Adrenal gland (tissue), 12 donors: ENCODE data around the gene ACVR1. TPM values are rescaled to one million over a fixed set of nuclear protein-coding genes. Genes with fewer than 3 reads are reported as not detected.

ENCODE experiments used
- DNase-seq, 7 donors: peaks; one replicate each; pipeline ENCODE4 v3.0.0-alpha.2; 2019 to 2020
- H3K27ac ChIP-seq, 5 donors: fragments of 200-600 bp; sonication (generic) in 4 of 5; 1 replicate in 3 of 5; 2 replicates in 2 of 5; pipeline versions ENCODE4 v1.5.1 to v1.8.0; 2016 to 2020; ENCODE audit warnings: mild to moderate bottlenecking in 1 of 5
- H3K27me3 ChIP-seq: fragments of 200-600 bp; 2 replicates; pipeline ENCODE4 v1.8.0; 2021
- H3K36me3 ChIP-seq, 2 donors: fragments of 200-600 bp; replicated peaks in 1 of 2; 1 replicate in 1 of 2; 2 replicates in 1 of 2; pipeline versions ENCODE4 v1.5.1 to v1.8.0; 2018 to 2022
- H3K4me1 ChIP-seq, 2 donors: fragments of 200-600 bp; replicated peaks in 1 of 2; 1 replicate in 1 of 2; 2 replicates in 1 of 2; pipeline versions ENCODE4 v1.5.1 to v1.8.0; 2018 to 2021
- H3K4me3 ChIP-seq, 4 donors: fragments of 200-600 bp; sonication (generic) in 3 of 4; one replicate each; pipeline ENCODE4 v1.5.1; 2016 to 2018
- H3K9me3 ChIP-seq, 3 donors: fragments of 200-600 bp; sonication (generic) in 1 of 3; replicated peaks in 1 of 3; 1 replicate in 2 of 3; 2 replicates in 1 of 3; pipeline versions ENCODE4 v1.5.1 to v1.8.0; 2016 to 2021
- POLR2A ChIP-seq, 2 donors: fragments of 450-650 bp; IDR thresholded peaks; one replicate each; pipeline ENCODE4 v1.6.1; 2017; ENCODE audit warnings: antibody characterized with exemption in 2 of 2, mild to moderate bottlenecking in 2 of 2, moderate library complexity in 1 of 2
- WGBS, 4 donors: extraction: QIAGEN DNeasy Blood & Tissue Kit in 2 of 4; methylation state at CpG; one replicate each; pipeline versions ENCODE4 v1.1.5 to v1.1.7; 2013 to 2017; 5-methylcytosine and 5-hydroxymethylcytosine counted together
- intact Hi-C, 2 donors: fragments of 100-400 bp; cut with DNase I; formaldehyde crosslinking; loops; one replicate each; pipeline versions ENCODE4 v1.14.1 to v1.15.0; 2022 to 2023
- polyA plus RNA-seq, 3 donors: library from polyadenylated mRNA; stranded (reverse); fragments of 200-250 nt in 2 of 3; fragments of 350-450 nt in 1 of 3; fragmentation: Illumina TruSeq in 1 of 3; extraction: RNeasy Lipid Tissue Mini Kit (QIAGEN cat#74804) in 1 of 3; gene quantifications; one replicate each; pipeline ENCODE4 v1.2.3, GENCODE V29; 2013 to 2014
- total RNA-seq, 9 donors: library from RNA; depleted of rRNA in 4 of 9; stranded (reverse); fragments of >200 nt in 4 of 9; fragments of 120-200 nt in 1 of 9; fragmentation: NEBNext Ultra II Directional in 1 of 9; extraction: Animal tissue kit (Norgen Biotek cat#: 25700) in 1 of 9; gene quantifications; one replicate each; pipeline versions ENCODE4 v1.1.0 to v1.2.4, GENCODE V29; 2013 to 2023
- TF ChIP-seq, protein P1 (sequence below), 6 experiments: fragments of 450-650 bp in 4 of 6; fragments of 200-600 bp in 2 of 6; sonication (generic) in 1 of 6; IDR thresholded peaks; 1 replicate in 5 of 6; 2 replicates in 1 of 6; pipeline versions ENCODE4 v1.5.1 to v1.8.0; 2016 to 2021; ENCODE audit warnings: antibody characterized with exemption in 6 of 6, mild to moderate bottlenecking in 2 of 6, moderate library complexity in 1 of 6
- donor health status: healthy with polysubstance abuse.
- donor health status: Bipolar disorder and iron deficiency.
- donor health status: DM: yes; HTN: yes; CAD: no.
- donor health status: DM: no; HTN: no; CAD: no.
- donor health status: DM: no; HTN: no; CAD: no.
- donor health status: DM: yes; HTN: yes; CAD: no.

Gene ACVR1
- total and polyA plus RNA-seq, 12 donors = 4.6 to 25.0 (median 16.0) TPM

DNA sequence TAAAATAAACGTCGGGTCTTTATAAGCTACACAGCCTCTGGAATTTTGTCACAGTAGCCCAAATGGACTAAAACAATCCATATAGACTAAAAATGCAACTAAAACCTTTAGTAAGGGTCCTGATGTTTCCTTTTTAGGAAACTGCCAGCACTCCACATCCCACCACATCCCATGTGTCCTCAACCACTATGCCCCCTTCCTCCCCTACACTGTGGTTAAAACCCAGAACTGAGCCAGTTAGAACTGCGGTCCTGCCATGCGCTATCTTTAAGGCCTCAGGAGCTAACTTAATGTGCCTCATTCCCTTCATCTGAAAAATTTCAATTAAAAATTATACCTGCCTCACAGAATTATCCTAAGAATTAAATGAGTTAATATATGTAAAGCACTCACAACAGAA is 41.1 kb downstream of the ACVR1 start:
- WGBS, 4 donors = 82 to 96% (median 88%) methylated on average over 4 of the region's 4 CpGs
- DNase-seq = no peak
- intact Hi-C loops = no loop called here
- Histone ChIP-seq H3K27ac (no peak overlapping the region), H3K4me1 (peaks cover 24 to 55% of the 10 kb centered on the region in 2 donors), H3K27me3 (no peaks in the 10 kb centered on the region), H3K4me3 (no peak overlapping the region), H3K9me3 (no peaks in the 10 kb centered on the region), H3K36me3 (no peaks in the 10 kb centered on the region)
- TF ChIP-seq, protein P1, sequence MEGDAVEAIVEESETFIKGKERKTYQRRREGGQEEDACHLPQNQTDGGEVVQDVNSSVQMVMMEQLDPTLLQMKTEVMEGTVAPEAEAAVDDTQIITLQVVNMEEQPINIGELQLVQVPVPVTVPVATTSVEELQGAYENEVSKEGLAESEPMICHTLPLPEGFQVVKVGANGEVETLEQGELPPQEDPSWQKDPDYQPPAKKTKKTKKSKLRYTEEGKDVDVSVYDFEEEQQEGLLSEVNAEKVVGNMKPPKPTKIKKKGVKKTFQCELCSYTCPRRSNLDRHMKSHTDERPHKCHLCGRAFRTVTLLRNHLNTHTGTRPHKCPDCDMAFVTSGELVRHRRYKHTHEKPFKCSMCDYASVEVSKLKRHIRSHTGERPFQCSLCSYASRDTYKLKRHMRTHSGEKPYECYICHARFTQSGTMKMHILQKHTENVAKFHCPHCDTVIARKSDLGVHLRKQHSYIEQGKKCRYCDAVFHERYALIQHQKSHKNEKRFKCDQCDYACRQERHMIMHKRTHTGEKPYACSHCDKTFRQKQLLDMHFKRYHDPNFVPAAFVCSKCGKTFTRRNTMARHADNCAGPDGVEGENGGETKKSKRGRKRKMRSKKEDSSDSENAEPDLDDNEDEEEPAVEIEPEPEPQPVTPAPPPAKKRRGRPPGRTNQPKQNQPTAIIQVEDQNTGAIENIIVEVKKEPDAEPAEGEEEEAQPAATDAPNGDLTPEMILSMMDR (IDR thresholded peaks at IDR 0.05) = no peak

DNA sequence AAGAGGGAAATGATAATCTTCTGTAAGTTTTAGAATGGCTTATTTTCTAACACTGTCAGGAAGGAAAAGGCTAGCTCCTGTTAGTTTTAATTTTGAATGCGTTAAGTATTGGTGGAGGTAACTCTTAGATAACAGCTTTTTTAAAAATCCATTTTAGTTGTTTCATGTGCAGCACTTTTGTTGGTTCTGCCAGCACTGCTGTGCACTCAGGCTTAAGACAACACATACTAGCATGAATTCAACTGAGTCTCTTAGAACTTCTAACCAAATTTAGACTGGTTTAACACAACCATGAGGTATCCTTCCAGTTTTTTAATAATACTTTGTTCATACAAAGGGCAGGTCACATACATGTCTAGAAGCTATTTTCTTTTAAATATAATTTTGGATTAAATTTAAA is 42.4 kb downstream of the ACVR1 start:
- intact Hi-C loops = no loop called here

DNA sequence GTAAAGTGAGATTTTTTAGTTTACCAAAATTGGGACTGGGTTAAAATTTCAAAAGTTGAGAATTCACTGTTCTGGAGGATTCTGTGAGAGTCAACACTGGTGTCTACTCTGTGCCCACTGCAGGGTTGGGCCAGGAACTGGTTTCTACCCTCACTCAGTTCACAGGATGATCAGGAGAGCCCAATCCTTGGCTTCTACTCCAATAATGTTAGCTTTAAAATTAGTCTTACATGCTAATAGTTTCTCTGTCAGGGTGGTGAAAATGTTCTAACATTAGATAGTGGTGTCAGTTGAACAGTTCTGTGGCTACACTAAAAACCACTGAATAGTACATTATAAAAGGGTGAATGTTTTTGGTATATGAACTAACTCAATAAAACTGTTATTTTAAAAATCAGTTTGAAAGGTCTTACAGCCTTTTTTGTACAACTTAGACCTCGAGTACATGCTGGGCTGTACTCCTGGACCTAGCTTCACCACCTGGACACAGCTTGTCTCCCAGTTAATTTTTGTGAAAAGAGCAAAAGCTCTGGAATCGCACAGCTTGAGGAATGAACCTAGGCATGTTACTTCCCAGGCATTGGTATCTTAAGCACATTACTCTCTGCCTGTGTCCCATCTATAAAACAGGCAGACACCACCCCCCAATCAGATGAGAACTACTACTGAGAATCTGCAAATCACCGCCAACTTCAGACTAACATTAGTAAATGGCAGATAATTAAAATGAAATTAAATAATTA is 44.4 kb downstream of the ACVR1 start:
- no peaks in the 10 kb centered on the region for H3K27me3 ChIP-seq
- H3K4me1 ChIP-seq = peaks cover 15 to 24% of the 10 kb centered on the region in 2 donors
- H3K27ac ChIP-seq = peak overlapping the region in 4 of 5 donors; percentile 51 to 85 (median 66)
- WGBS, 4 donors = 87 to 94% (median 91%) methylated on average over 3 of the region's 3 CpGs
- DNase-seq = no peak
- no peaks in the 10 kb centered on the region for H3K36me3 ChIP-seq
- intact Hi-C loops = no loop called here
- TF ChIP-seq POLR2A (IDR thresholded peaks at IDR 0.05) = no peak
- TF ChIP-seq, protein P1 (IDR thresholded peaks at IDR 0.05) = no peak
- H3K9me3 ChIP-seq = no peaks in the 10 kb centered on the region
- H3K4me3 ChIP-seq = no peak overlapping the region

More for the DNA sequence above, 42.4 kb downstream of the ACVR1 start:
- TF ChIP-seq POLR2A (IDR thresholded peaks at IDR 0.05) = no peak
- TF ChIP-seq, protein P1 (IDR thresholded peaks at IDR 0.05) = no peak
- H3K4me1 ChIP-seq = peaks cover 18 to 42% of the 10 kb centered on the region in 2 donors
- H3K27me3 ChIP-seq = no peaks in the 10 kb centered on the region
- H3K9me3 ChIP-seq = no peaks in the 10 kb centered on the region
- no peaks in the 10 kb centered on the region for H3K36me3 ChIP-seq
- no peak overlapping the region for H3K27ac ChIP-seq
- no peak overlapping the region for H3K4me3 ChIP-seq
- DNase-seq = no peak
- 90 to 97% (median 95%) methylated on average over 1 of the region's 1 CpG for WGBS, 4 donors

DNA sequence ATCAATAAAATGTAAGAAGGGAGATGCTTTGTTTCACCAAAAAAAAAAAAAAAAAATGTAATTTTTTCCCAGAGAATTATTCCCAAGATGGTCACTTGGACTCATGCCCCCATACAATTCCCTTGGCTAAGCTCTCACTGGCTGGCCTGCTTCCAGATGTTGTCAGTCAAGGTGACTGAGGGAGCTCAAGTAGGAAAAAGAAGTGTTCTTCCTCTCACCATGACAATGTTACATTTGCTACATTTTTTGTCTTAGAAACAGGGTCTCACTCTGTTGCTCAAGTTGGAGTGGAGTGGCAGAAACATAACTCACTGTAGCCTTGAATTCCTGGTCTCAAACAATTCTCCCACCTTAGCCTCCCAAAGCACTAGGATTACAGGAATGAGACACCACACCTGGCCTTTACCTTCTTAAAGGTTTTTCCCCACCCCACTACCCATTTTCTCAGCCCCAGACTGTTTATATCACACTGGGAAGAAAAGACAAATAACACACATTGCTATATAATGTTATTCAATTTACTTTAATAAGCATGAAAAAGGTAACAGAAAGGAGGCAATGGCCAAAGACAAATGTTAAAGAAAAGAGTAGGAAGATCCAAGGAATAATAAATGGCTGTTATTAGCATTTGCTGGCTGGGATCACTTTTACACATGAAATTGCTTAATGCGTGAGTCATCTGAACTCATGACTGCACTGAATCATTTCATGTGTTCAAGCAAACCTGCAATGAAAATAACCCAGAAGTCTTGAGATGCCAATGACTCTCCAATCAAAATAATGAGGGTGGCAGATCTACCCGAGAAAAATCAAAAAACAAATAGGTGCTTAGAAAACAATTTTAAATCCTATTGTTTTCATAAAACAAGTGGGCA is 45.2 kb downstream of the ACVR1 start:
- intact Hi-C loops = no loop called here

More for the DNA sequence above, 45.2 kb downstream of the ACVR1 start:
- Histone ChIP-seq H3K4me1 (peaks cover 15 to 24% of the 10 kb centered on the region in 2 donors), H3K27me3 (no peaks in the 10 kb centered on the region), H3K27ac (peak overlapping the region; percentile 11 to 85 (median 64)), H3K9me3 (no peaks in the 10 kb centered on the region), H3K36me3 (no peaks in the 10 kb centered on the region), H3K4me3 (no peak overlapping the region)
- peak in 1 of 2 donors; percentile 41 for TF ChIP-seq POLR2A (IDR thresholded peaks at IDR 0.05)
- TF ChIP-seq, protein P1 (IDR thresholded peaks at IDR 0.05) = no peak
- DNase-seq = peak in 5 of 7 donors; percentile 37 to 68 (median 59)
- 18 to 29% (median 25%) methylated on average over 2 of the region's 2 CpGs for WGBS, 4 donors
